Frontal cortex (tissue), 4 donors: ENCODE results near the gene C2orf76. TPM values are rescaled to one million over a fixed set of nuclear protein-coding genes. Genes with fewer than 3 reads are reported as not detected.

Source experiments
- DNase-seq, 2 donors: peaks; one replicate each; pipeline ENCODE4 v3.0.0; 2012; ENCODE audit warnings: low spot score in 2 of 2
- FAIRE-seq: peaks from 2 replicates; lab custom pipeline; 2012; peaks lifted over from hg19 to GRCh38; lab: Jason Lieb, UNC
- total RNA-seq: library from RNA; depleted of rRNA; stranded (reverse); fragments of >200 nt; gene quantifications from one replicate; pipeline ENCODE4 v1.2.3, GENCODE V29; 2014
- donor health status: control.
- donor health status: control.
- donor health status: control.

C2orf76 gene
- total RNA-seq, 1 donor from 2014 or later, result 11.0 TPM

- DNase-seq (no peak), FAIRE-seq (no peak)
Measured at GRCh38 chr2:119341684-119342083, 24.9 kb downstream of the C2orf76 start.

- DNase-seq (no peak), FAIRE-seq (no peak)
Measured at GRCh38 chr2:119339562-119339923, 27.1 kb downstream of the C2orf76 start.

- no peak for DNase-seq
- FAIRE-seq, result no peak
Measured at GRCh38 chr2:119338826-119339561, 27.6 kb downstream of the C2orf76 start.

DNA sequence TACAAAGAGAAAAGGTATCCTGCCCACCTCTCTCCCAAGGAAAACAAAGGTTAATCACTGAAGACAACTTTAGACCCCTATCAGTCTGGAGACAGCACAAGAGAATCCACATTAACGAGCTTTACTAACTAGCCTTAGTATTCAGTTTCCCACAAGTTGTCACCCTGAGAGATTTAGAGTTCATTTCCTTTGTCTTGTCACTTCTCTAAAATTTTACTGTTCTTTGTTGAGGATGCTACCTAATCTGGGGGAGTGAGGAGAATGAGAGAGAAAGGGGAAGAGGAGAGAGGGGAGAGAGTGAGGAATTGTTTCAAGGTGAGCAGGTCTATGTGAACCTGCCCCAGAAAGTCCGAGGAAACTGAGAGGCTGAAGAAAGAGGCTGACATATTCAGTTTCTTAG is 28.4 kb downstream of the C2orf76 start:
- DNase-seq (no peak), FAIRE-seq (no peak)

DNA sequence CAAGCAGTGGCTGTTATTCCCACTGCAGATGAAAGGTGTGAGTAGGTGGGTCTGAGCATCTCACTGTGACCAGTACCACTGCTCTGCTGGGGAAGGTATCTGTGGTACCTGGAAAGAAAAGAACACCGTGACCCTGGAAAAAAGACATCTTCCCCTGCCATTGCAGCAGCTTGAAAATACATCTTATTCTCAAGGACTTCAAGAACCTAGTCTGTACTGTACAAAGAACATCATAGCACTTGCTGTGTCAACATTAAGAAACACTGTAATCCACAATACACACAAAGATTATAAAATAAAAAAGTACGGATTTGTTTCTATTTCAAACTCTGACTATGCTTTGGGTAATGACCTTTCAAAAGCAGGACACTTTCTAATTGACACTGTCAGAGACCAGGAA is 28.9 kb downstream of the C2orf76 start:
- no peak for FAIRE-seq
- DNase-seq, result no peak

DNA sequence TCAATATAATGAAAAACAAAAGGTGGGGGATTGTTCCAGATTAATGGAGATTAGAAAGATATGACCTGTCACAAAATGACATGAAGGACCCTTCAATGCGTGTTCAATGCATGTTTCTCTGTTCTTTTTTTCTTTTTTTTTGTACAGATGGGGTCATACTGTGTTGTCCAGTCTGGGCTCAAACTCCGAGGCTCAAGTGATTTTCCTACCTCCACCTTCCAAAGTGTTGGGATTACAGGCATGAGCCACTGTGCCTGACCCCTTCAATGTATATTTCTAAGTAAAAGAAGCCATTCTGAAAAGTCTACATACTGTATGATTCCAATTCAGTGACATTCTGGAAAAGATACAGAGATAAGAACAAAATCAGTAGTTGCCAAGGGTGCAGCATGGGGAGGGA is 32.8 kb downstream of the C2orf76 start:
- no peak for FAIRE-seq
- no peak for DNase-seq

GRCh38 chr2:119333360-119333759 is 33.3 kb downstream of the C2orf76 start:
- no peak for FAIRE-seq

DNA sequence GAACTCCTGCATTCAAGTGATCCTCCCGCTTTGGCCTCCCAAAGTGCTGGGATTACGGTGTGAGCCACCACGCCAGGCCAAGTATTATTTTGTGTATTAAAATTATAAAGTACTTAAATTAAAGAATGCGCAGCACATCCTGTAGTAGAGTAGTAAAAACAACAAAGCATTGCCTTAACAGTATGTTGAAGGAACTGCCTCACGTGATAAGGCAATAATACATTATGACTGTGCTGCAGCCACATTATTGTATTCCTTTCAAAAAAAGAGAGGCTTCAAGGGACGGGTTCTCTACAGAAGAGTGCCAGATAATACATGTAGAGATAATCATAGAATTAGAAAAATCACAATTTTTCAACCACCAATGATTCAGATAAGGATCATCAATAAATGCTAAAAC is 33.7 kb downstream of the C2orf76 start:
- no peak for FAIRE-seq
- DNase-seq, result no peak

More at GRCh38 chr2:119333360-119333759, 33.3 kb downstream of the C2orf76 start:
- DNase-seq, result no peak

GRCh38 chr2:119327431-119327830 is 39.2 kb downstream of the C2orf76 start:
- DNase-seq (no peak), FAIRE-seq (no peak)

- FAIRE-seq (no peak), DNase-seq (no peak)
Measured at GRCh38 chr2:119326938-119327337, 39.7 kb downstream of the C2orf76 start.

DNA sequence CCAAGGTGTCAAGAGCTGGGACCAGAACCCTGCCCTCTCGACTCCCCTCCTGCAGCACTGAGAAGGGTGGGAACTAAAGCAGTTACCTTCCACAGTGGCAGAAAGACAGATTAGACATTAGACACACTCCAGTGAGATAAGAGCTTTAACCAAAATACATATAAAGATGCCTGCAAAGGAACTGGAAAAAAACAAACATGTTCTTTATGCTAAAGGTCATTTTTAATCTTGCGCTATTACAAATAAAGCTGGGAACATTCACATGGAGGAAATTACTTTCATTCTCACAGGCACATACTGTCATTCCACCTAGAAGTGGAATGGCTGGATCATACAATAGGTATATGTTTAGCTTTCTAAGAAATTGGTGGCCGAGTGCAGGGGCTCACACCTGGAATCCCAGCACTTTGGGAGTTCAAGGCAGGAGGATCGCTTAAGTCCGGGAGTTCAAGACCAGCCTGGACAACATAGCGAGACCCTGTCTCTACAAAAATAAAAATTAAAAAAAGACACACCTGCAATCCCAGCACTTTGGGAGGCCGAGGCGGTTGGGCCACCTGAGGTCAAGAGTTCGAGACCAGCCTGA is 41.9 kb downstream of the C2orf76 start:
- DNase-seq (no peak), FAIRE-seq (no peak)

DNA sequence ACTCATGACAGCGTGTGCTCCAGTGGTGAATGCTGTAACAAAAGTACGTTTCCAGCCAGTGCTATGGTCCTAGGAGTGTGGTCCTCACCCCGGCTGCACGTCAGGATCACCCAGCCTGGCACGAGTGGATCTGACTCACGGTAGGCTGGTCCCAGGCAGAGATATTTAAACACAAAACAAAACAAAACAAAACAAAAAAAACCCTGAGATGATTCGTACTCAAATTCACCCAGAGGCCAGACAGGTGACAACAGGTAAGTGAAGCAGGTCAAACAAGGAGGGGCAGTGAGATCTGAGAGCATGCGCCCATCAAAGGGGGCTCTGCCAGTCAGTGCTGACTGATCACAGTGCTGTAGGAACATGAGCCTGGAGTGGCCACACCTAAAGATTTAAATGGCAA is 43.2 kb downstream of the C2orf76 start:
- no peak for DNase-seq
- FAIRE-seq, result no peak

DNA sequence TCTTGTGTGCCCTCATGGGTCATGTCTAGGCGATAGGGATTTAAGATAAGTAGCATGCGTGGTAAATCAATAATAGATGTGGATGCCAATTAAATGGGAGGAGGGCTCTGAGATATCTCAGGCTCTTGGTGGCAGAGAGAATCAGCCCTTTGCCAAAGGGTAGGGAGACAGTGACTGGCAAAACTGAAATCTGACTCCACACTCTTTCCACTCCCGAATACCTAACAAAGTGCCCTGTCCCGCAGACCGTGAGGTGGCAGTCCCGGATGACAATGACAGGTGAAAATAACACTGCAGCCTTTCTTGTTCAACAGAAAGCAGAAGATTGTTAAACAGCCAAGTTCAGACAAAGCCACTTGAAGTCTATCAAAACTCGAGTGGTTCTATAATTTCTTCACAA is 47.0 kb downstream of the C2orf76 start:
- FAIRE-seq (no peak), DNase-seq (no peak)

GRCh38 chr2:119317554-119317953 is 49.1 kb downstream of the C2orf76 start:
- FAIRE-seq, result no peak

DNA sequence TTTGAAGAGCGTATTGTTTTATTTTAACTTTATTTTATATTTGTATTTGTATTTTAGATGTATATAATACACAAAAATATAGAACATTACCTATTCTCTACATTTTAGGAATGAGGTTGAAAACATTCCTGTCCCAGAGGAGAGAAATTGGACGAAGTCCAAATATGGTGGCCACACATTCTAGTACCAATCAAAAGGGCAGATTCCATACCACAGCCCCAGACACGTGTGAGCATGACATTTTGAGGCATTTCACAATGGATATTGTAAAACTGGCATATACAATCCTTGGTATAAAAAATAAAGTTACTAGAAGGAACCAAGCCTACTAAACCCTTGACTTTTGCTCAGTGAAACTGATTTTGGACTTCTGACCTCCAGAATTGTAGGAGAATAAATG is 50.6 kb downstream of the C2orf76 start:
- DNase-seq (no peak), FAIRE-seq (no peak)

More at GRCh38 chr2:119317554-119317953, 49.1 kb downstream of the C2orf76 start:
- no peak for DNase-seq

DNA sequence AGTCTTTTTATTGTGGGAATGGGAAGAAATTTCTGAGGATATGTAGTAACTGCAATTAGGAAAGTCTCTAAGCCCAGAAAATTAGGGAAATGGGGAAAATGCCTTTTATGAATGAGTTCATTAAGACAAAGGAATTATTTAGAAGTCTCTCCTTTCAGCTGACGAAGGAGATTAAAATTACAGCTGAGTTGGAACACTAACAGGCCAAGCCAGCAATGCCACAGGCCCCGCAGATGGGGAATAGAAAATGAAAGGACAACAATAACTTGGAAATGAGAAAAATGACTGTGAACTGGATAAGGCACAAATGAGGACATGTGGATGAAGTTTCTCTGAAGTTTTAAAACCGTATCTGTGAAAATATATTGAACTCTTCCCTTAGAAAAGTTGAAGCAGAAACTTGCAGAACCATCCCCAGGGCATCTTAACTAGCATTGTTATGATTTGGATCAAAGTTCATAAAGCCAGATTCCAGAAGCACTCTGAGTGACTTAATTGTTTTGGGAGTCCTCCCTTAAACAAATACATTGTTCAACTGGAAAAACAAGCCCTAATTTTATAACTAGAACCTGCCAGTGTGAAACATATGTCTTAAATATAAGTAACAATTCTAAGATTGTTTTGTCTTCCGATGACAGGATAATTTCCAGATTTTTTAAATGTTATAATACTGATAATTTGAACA is 51.3 kb downstream of the C2orf76 start:
- no peak for FAIRE-seq
- DNase-seq, result no peak

DNA sequence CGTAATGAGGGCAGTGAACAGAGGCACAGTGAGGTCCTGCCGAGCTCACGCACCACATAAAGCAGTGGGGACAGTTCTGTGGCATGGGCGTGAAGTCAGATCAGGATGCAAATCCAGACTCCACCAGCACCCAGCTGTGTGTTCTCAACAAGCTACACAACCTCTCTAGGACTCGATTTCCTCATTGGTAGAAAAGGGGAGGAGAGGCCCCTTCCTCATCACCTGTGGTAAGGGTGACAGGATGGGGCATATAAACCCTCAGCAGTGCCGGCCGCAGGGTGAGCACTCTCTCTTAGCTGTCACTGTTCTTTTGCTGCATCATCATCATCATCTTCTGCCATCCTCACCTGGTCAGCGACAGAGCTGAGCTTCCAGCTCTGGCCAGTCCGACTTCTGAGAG is 54.8 kb downstream of the C2orf76 start:
- DNase-seq (no peak), FAIRE-seq (no peak)

DNA sequence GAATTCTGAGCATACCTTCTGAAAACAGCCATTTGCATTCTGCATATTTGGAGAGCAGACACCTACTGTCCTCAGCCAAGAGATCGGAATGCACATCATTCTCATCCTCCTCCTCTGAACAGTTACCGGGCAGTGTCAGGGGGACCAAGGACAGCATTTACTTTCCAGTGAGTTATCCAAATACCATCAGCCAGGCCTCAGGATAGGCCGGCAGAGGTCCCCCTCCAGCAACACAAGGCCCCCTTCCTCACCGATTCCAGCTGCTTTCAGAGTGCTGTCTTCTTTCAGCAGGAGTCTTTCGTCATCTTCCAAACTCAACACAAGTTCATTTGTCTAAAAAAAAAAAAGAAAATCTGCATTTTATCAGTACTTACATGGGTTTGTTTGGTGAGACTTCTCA is 55.3 kb downstream of the C2orf76 start:
- no peak for DNase-seq
- FAIRE-seq, result no peak

GRCh38 chr2:119308793-119309330 is 57.8 kb downstream of the C2orf76 start:
- FAIRE-seq (no peak), DNase-seq (no peak)

GRCh38 chr2:119307419-119308140 is 59.1 kb downstream of the C2orf76 start:
- FAIRE-seq (no peak), DNase-seq (no peak)
